HepG2 (cell line): ENCODE data around the gene FFAR2. TPM values are rescaled to one million over a fixed set of nuclear protein-coding genes. Genes with fewer than 3 reads are reported as not detected.

ENCODE experiments used
- GLI4 ChIP-seq: sonication (generic); formaldehyde crosslinking; IDR thresholded peaks from 2 replicates; pipeline ENCODE4 v1.5.1; 2020; ENCODE audit warnings: missing genetic modification reagents, mild to moderate bottlenecking, moderate library complexity, borderline replicate concordance
- GTF3A ChIP-seq: sonication (generic); formaldehyde crosslinking; conservative IDR thresholded peaks from 2 replicates; pipeline ENCODE4 v1.4.0; 2020; ENCODE audit warnings: mild to moderate bottlenecking, missing genetic modification reagents
- IKZF4 ChIP-seq: sonication (generic); formaldehyde crosslinking; IDR thresholded peaks from 2 replicates; pipeline ENCODE4 v1.5.1; 2020; ENCODE audit warnings: borderline replicate concordance, mild to moderate bottlenecking, low read depth, missing genetic modification reagents; ENCODE audit errors: not compliant biosample characterization
- KAT7 ChIP-seq: IDR thresholded peaks from 2 replicates; pipeline ENCODE4 v1.6.1; 2018; ENCODE audit warnings: borderline replicate concordance, missing compliant biosample characterization
- KAT8 ChIP-seq: IDR thresholded peaks from 2 replicates; pipeline ENCODE4 v1.6.1; 2016; ENCODE audit warnings: missing genetic modification reagents, missing compliant biosample characterization
- THAP11 ChIP-seq: IDR thresholded peaks from 2 replicates; pipeline ENCODE4 v1.6.1; 2016; ENCODE audit warnings: missing biosample characterization, missing genetic modification reagents
- ZBTB20 ChIP-seq: sonication (generic); formaldehyde crosslinking; IDR thresholded peaks from 2 replicates; pipeline ENCODE4 v1.8.1; 2023; ENCODE audit warnings: missing genetic modification reagents, low read depth, mild to moderate bottlenecking, borderline replicate concordance
- ZNF567 ChIP-seq: sonication (generic); formaldehyde crosslinking; IDR thresholded peaks from 2 replicates; pipeline ENCODE4 v1.8.1; 2023; ENCODE audit warnings: mild to moderate bottlenecking, missing genetic modification reagents, borderline replicate concordance
- ZNF605 ChIP-seq: sonication (generic); formaldehyde crosslinking; IDR thresholded peaks from 2 replicates; pipeline ENCODE4 v1.8.0; 2022; ENCODE audit warnings: mild to moderate bottlenecking, missing genetic modification reagents
- polyA plus RNA-seq, 8 experiments: library from polyadenylated mRNA; depleted of rRNA in 3 of 8; stranded (reverse) in 7 of 8; unstranded in 1 of 8; fragments of >200 nt; fragmentation: Illumina TruSeq in 4 of 8; extraction: Trizol in 4 of 8; gene quantifications; 2 replicates each; pipeline versions ENCODE4 v1.2.1 to v1.2.3, GENCODE V29; 2011 to 2016; ENCODE audit warnings: low read depth in 4 of 8, missing spikeins in 1 of 8, mixed read lengths in 1 of 8; ENCODE audit not compliant: insufficient read depth in 1 of 8
- total RNA-seq, 5 experiments: library from RNA; depleted of rRNA; stranded (reverse); fragments of >200 nt; fragmentation: Illumina TruSeq; extraction: Trizol; gene quantifications; 2 replicates each; pipeline ENCODE4 v1.2.3, GENCODE V29; 2016; ENCODE audit warnings: low read depth in 1 of 5
- TF ChIP-seq, protein P1 (sequence below): sonication (generic); formaldehyde crosslinking; IDR thresholded peaks from 2 replicates; pipeline ENCODE4 v1.4.0; 2020; ENCODE audit warnings: missing genetic modification reagents; ENCODE audit errors: not compliant biosample characterization
- TF ChIP-seq, protein P2 (sequence below): IDR thresholded peaks from 2 replicates; pipeline ENCODE4 v1.6.1; 2016; ENCODE audit warnings: control low read depth
- TF ChIP-seq, protein P3 (sequence below): sonication (generic); formaldehyde crosslinking; IDR thresholded peaks from 2 replicates; pipeline ENCODE4 v1.9.0; 2021; ENCODE audit warnings: missing genetic modification reagents, borderline replicate concordance
- TF ChIP-seq, protein P4 (sequence below): sonication (generic); formaldehyde crosslinking; IDR thresholded peaks from 2 replicates; pipeline ENCODE4 v1.8.1; 2023; ENCODE audit warnings: mild to moderate bottlenecking, moderate library complexity, missing genetic modification reagents
- TF ChIP-seq, protein P5 (sequence below): sonication (generic); formaldehyde crosslinking; IDR thresholded peaks from 2 replicates; pipeline ENCODE4 v1.5.0; 2020; ENCODE audit warnings: mild to moderate bottlenecking, missing genetic modification reagents

FFAR2 gene
- total and polyA plus RNA-seq, 2 of the 13 experiments (the other 11 are each of a cell fraction or from before 2014, with no cell fraction given), result 0.12 TPM; not detected in 1

DNA sequence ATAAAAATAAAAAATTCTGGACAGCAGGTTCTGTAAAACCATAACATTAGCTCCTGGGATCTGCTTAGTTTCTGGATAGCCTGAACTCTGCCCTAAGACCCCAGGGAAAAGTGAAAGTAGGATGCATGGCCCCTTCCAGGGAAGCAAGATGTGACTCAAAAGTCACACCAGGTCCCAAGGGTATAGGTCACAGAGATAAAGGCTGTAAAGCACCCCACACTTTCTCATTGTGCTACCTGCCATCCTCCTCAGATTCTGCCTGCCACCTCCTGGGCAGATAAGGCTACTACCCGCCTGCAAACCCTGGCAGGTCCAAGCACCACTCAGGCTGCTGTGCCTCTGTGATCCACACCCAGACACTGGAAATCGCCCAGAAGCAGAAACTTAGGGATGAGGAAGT, 20.6 kb downstream of the FFAR2 start (continued):
- TF ChIP-seq, protein P1, sequence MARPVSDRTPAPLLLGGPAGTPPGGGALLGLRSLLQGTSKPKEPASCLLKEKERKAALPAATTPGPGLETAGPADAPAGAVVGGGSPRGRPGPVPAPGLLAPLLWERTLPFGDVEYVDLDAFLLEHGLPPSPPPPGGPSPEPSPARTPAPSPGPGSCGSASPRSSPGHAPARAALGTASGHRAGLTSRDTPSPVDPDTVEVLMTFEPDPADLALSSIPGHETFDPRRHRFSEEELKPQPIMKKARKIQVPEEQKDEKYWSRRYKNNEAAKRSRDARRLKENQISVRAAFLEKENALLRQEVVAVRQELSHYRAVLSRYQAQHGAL (CRISPR knock-in tag), result no peak
- TF ChIP-seq THAP11 (CRISPR knock-in tag) (no peak), ZBTB20 (CRISPR knock-in tag) (no peak), GTF3A (no peak), GLI4 (CRISPR knock-in tag) (no peak), ZNF567 (CRISPR knock-in tag) (no peak), KAT7 (CRISPR knock-in tag) (no peak), IKZF4 (CRISPR knock-in tag) (no peak), ZNF605 (CRISPR knock-in tag) (peak; percentile 44; the same call in 1 of the 2 replicates), KAT8 (peak; percentile 34; the same call in 1 of the 2 replicates)
- TF ChIP-seq, protein P2, sequence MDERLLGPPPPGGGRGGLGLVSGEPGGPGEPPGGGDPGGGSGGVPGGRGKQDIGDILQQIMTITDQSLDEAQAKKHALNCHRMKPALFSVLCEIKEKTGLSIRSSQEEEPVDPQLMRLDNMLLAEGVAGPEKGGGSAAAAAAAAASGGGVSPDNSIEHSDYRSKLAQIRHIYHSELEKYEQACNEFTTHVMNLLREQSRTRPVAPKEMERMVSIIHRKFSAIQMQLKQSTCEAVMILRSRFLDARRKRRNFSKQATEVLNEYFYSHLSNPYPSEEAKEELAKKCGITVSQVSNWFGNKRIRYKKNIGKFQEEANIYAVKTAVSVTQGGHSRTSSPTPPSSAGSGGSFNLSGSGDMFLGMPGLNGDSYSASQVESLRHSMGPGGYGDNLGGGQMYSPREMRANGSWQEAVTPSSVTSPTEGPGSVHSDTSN, result no peak
- TF ChIP-seq, protein P3, sequence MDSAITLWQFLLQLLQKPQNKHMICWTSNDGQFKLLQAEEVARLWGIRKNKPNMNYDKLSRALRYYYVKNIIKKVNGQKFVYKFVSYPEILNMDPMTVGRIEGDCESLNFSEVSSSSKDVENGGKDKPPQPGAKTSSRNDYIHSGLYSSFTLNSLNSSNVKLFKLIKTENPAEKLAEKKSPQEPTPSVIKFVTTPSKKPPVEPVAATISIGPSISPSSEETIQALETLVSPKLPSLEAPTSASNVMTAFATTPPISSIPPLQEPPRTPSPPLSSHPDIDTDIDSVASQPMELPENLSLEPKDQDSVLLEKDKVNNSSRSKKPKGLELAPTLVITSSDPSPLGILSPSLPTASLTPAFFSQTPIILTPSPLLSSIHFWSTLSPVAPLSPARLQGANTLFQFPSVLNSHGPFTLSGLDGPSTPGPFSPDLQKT (CRISPR knock-in tag), result no peak
- TF ChIP-seq, protein P4, sequence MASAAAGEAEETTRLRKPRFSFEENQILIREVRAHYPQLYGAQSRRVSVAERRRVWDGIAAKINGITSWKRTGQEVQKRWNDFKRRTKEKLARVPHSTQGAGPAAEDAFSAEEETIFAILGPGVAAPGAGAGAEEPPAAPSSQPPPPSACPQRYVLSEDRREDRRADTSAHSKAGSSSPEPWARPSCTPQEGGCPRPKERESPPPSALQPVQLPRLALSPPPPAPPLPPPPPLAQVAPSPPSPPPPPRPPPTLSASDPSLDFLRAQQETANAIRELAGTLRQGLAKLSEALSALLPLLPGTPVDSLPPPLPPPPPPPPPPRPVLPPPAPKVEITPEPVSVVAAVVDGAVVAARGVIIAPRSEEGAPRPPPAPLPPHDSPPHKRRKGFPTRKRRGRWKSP (CRISPR knock-in tag), result no peak
- TF ChIP-seq, protein P5, sequence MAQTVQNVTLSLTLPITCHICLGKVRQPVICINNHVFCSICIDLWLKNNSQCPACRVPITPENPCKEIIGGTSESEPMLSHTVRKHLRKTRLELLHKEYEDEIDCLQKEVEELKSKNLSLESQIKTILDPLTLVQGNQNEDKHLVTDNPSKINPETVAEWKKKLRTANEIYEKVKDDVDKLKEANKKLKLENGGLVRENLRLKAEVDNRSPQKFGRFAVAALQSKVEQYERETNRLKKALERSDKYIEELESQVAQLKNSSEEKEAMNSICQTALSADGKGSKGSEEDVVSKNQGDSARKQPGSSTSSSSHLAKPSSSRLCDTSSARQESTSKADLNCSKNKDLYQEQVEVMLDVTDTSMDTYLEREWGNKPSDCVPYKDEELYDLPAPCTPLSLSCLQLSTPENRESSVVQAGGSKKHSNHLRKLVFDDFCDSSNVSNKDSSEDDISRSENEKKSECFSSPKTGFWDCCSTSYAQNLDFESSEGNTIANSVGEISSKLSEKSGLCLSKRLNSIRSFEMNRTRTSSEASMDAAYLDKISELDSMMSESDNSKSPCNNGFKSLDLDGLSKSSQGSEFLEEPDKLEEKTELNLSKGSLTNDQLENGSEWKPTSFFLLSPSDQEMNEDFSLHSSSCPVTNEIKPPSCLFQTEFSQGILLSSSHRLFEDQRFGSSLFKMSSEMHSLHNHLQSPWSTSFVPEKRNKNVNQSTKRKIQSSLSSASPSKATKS (CRISPR knock-in tag), result no peak
